Upper lobe of left lung (tissue), 4 donors: ENCODE data around the gene PCDHGC3.

ENCODE experiments used
- CTCF ChIP-seq, 6 experiments: fragments of 450-650 bp in 4 of 6; fragments of 200-600 bp in 2 of 6; sonication (generic) in 2 of 6; IDR thresholded peaks; one replicate each; pipeline ENCODE4 v1.5.1; 2016 to 2019; ENCODE audit warnings: antibody characterized with exemption in 6 of 6
- POLR2A ChIP-seq, 4 donors: fragments of 450-650 bp; IDR thresholded peaks; one replicate each; pipeline ENCODE4 v1.5.1; 2016 to 2017; ENCODE audit warnings: antibody characterized with exemption in 4 of 4, mild to moderate bottlenecking in 2 of 4

DNA sequence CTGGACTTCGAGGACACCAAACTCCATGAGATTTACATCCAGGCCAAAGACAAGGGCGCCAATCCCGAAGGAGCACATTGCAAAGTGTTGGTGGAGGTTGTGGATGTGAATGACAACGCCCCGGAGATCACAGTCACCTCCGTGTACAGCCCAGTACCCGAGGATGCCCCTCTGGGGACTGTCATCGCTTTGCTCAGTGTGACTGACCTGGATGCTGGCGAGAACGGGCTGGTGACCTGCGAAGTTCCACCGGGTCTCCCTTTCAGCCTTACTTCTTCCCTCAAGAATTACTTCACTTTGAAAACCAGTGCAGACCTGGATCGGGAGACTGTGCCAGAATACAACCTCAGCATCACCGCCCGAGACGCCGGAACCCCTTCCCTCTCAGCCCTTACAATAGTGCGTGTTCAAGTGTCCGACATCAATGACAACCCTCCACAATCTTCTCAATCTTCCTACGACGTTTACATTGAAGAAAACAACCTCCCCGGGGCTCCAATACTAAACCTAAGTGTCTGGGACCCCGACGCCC, 1.3 kb downstream of the PCDHGC3 start:
- no peak for TF ChIP-seq CTCF (IDR thresholded peaks at IDR 0.05)
- no peak for TF ChIP-seq POLR2A (IDR thresholded peaks at IDR 0.05)
